ENCODE measurements around the gene PTPRD. TPM values are rescaled to one million over a fixed set of nuclear protein-coding genes. Genes with fewer than 3 reads are reported as not detected.

The PTPRD gene
- total RNA-seq, 3 donors from 2014 or later (not counting 1 experiment from before 2014, with no cell fraction given) = 0.05 to 0.68 TPM; not detected in 1

DNA sequence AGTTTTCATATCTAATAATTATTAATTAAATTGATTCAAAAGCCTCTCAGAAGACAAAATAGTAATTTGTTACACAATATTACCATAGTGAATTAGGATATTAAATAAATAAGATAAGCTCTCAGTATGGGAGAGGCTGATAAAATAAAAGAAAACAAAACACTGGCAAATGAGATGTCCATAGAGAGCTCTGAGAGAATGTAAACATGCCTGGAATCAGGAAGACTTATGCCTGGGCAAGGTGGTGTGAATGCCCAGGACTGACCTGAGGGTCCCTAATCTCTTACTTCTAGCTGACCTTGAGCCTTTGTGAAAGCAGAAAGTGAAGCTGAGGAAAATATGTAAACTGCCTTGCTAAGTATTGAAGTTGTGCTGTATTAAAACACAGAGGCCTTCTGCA, 616.5 kb downstream of the PTPRD start:
- no peak overlapping the region for H3K27ac Mint-ChIP-seq
- Histone ChIP-seq H3K9me3 (ENCODE audit: control insufficient read depth, insufficient read depth, low read length) (no peaks in the 10 kb centered on the region), H3K27ac (ENCODE audit: low read length) (no peak overlapping the region), H3K4me3 (ENCODE audit: low read length) (no peak overlapping the region), H3K36me3 (ENCODE audit: control insufficient read depth, insufficient read depth, low read length) (no peaks in the 10 kb centered on the region), H3K4me1 (ENCODE audit: control insufficient read depth, insufficient read depth, low read length) (no peaks in the 10 kb centered on the region), H3K27me3 (ENCODE audit: control insufficient read depth, insufficient read depth, low read length) (no peaks in the 10 kb centered on the region)
- H3K4me1 Mint-ChIP-seq = no peaks in the 10 kb centered on the region
- ATAC-seq (no peak), DNase-seq (no peak)
- H3K27me3 Mint-ChIP-seq (ENCODE audit: low read depth in 2 of 2) = no peaks in the 10 kb centered on the region
- TF ChIP-seq, protein P1, sequence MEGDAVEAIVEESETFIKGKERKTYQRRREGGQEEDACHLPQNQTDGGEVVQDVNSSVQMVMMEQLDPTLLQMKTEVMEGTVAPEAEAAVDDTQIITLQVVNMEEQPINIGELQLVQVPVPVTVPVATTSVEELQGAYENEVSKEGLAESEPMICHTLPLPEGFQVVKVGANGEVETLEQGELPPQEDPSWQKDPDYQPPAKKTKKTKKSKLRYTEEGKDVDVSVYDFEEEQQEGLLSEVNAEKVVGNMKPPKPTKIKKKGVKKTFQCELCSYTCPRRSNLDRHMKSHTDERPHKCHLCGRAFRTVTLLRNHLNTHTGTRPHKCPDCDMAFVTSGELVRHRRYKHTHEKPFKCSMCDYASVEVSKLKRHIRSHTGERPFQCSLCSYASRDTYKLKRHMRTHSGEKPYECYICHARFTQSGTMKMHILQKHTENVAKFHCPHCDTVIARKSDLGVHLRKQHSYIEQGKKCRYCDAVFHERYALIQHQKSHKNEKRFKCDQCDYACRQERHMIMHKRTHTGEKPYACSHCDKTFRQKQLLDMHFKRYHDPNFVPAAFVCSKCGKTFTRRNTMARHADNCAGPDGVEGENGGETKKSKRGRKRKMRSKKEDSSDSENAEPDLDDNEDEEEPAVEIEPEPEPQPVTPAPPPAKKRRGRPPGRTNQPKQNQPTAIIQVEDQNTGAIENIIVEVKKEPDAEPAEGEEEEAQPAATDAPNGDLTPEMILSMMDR (IDR thresholded peaks at IDR 0.05) = no peak
- no peak overlapping the region for H3K4me3 Mint-ChIP-seq
- peaks cover 14 to 16% of the 10 kb centered on the region in 2 donors for H3K9me3 Mint-ChIP-seq
- H3K36me3 Mint-ChIP-seq = no peaks in the 10 kb centered on the region
- intact Hi-C loops (cut with micrococcal nuclease) = no loop called here

DNA sequence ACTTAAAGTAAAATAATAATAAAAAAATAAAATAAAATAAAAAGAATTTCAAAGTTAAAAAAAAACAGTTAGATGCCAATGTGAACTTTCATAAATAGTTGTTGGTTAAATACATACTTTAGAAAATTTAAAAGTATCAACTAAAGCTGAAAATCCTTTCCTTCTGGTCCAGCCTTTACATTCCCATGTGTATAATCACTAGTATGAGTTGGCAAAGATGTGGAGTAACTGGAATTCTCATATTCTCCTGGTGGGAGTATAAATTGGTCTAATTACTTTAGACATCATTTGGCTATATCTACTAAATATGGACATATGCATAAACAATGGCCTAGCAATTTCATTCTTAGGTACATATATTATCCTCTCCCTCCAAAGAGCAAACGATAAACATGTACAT, 619.9 kb downstream of the PTPRD start:
- no peaks in the 10 kb centered on the region for H3K36me3 Mint-ChIP-seq

DNA sequence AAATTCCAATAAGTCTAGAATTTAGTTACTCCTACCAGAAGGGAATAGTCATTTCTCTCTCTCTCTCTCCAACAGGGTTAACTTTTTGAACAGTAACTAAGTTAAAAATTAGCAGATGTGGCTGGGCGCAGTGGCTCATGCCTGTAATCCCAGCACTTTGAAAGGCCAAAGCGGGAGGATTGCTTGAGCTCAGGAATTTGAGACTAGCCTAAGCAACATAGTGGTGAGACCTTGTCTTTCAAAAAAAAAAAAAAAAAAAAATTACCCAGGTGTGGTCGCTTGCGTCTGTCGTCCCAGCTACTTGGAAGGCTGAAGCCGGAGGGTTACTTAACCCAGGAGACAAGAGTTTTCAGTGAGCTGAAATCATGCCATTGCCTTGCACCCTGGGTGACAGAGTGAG, 639.7 kb downstream of the PTPRD start:
- H3K4me3 ChIP-seq (ENCODE audit: low read length) = no peak overlapping the region
- Mint-ChIP-seq H3K4me1 (no peaks in the 10 kb centered on the region), H3K4me3 (no peak overlapping the region), H3K27ac (no peak overlapping the region), H3K27me3 (ENCODE audit: low read depth in 2 of 2) (no peaks in the 10 kb centered on the region), H3K36me3 (no peaks in the 10 kb centered on the region), H3K9me3 (peaks cover 6% of the 10 kb centered on the region in 2 donors)
- ATAC-seq (no peak), DNase-seq (no peak)
- no peaks in the 10 kb centered on the region for H3K4me1 ChIP-seq (ENCODE audit: control insufficient read depth, insufficient read depth, low read length)
- H3K27ac ChIP-seq (ENCODE audit: low read length) = no peak overlapping the region
- intact Hi-C loops (cut with micrococcal nuclease) = no loop called here
- 90% methylated on average over 6 of the region's 6 CpGs for WGBS (ENCODE audit: insufficient coverage)
- TF ChIP-seq, protein P1 (IDR thresholded peaks at IDR 0.05) = no peak
- no peaks in the 10 kb centered on the region for H3K36me3 ChIP-seq (ENCODE audit: control insufficient read depth, insufficient read depth, low read length)
- H3K9me3 ChIP-seq (ENCODE audit: control insufficient read depth, insufficient read depth, low read length) = no peaks in the 10 kb centered on the region
- H3K27me3 ChIP-seq (ENCODE audit: control insufficient read depth, insufficient read depth, low read length) = no peaks in the 10 kb centered on the region

More for the DNA sequence above, 619.9 kb downstream of the PTPRD start:
- no peak overlapping the region for H3K4me3 ChIP-seq (ENCODE audit: low read length)
- H3K36me3 ChIP-seq (ENCODE audit: control insufficient read depth, insufficient read depth, low read length) = no peaks in the 10 kb centered on the region
- H3K27me3 Mint-ChIP-seq (ENCODE audit: low read depth in 2 of 2) = no peaks in the 10 kb centered on the region
- no peak overlapping the region for H3K27ac ChIP-seq (ENCODE audit: low read length)
- intact Hi-C loops (cut with micrococcal nuclease) = no loop called here
- no peaks in the 10 kb centered on the region for H3K27me3 ChIP-seq (ENCODE audit: control insufficient read depth, insufficient read depth, low read length)
- no peaks in the 10 kb centered on the region for H3K4me1 Mint-ChIP-seq
- peaks cover 14 to 17% of the 10 kb centered on the region in 2 donors for H3K9me3 Mint-ChIP-seq
- DNase-seq (no peak), ATAC-seq (no peak)
- 100% methylated on average over 1 of the region's 1 CpG for WGBS (ENCODE audit: insufficient coverage)
- TF ChIP-seq, protein P1 (IDR thresholded peaks at IDR 0.05) = no peak
- H3K27ac Mint-ChIP-seq = no peak overlapping the region
- no peaks in the 10 kb centered on the region for H3K4me1 ChIP-seq (ENCODE audit: control insufficient read depth, insufficient read depth, low read length)
- peaks cover 6% of the 10 kb centered on the region for H3K9me3 ChIP-seq (ENCODE audit: control insufficient read depth, insufficient read depth, low read length)
- no peak overlapping the region for H3K4me3 Mint-ChIP-seq

DNA sequence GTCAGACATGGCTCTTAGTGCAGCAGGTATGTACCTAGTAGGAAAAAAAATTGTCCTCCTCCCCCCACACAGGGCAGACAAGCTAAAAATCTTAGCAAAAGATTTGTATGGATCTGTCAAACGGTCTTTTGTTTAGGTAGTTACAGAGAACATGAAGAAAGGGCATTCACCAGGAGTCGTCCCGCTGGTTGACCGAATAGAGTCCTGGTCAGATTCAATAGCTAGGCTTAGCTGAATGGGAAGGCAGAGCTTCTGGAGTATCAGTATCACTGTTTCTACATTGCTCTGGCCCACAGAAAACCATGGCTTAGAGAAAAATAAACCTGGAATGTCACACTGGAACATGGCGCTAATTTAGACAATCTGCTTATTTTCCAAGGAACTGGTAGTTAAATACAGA, 642.3 kb downstream of the PTPRD start:
- H3K9me3 ChIP-seq (ENCODE audit: control insufficient read depth, insufficient read depth, low read length) = no peaks in the 10 kb centered on the region
- Mint-ChIP-seq H3K9me3 (peaks cover 4 to 6% of the 10 kb centered on the region in 2 donors), H3K36me3 (no peaks in the 10 kb centered on the region), H3K27me3 (ENCODE audit: low read depth in 2 of 2) (no peaks in the 10 kb centered on the region), H3K4me3 (no peak overlapping the region), H3K4me1 (no peaks in the 10 kb centered on the region), H3K27ac (no peak overlapping the region)
- no peak overlapping the region for H3K27ac ChIP-seq (ENCODE audit: low read length)
- no peaks in the 10 kb centered on the region for H3K27me3 ChIP-seq (ENCODE audit: control insufficient read depth, insufficient read depth, low read length)
- intact Hi-C loops (cut with micrococcal nuclease) = no loop called here
- H3K4me1 ChIP-seq (ENCODE audit: control insufficient read depth, insufficient read depth, low read length) = no peaks in the 10 kb centered on the region
- H3K36me3 ChIP-seq (ENCODE audit: control insufficient read depth, insufficient read depth, low read length) = no peaks in the 10 kb centered on the region
- ATAC-seq (no peak), DNase-seq (no peak)
- no peak overlapping the region for H3K4me3 ChIP-seq (ENCODE audit: low read length)
- TF ChIP-seq, protein P1 (IDR thresholded peaks at IDR 0.05) = no peak
- 94% methylated on average over 5 of the region's 5 CpGs for WGBS (ENCODE audit: insufficient coverage)
